C4-2B (cell line): ENCODE results near the gene HOXB13.

Source experiments
- H3K27ac ChIP-seq: fragments of 450-650 bp; 2 replicates; pipeline ENCODE4 v1.5.1; 2017
- CTCF ChIP-seq: fragments of 450-650 bp; conservative IDR thresholded peaks from 2 replicates; pipeline ENCODE4 v1.5.1; 2017; ENCODE audit warnings: mild to moderate bottlenecking
- ZFX ChIP-seq: fragments of 450-650 bp; IDR thresholded peaks from 2 replicates; pipeline ENCODE4 v1.6.1; 2017

Gene HOXB13

GRCh38 chr17:48735062-48735351, 6.5 kb upstream of the HOXB13 start:
- TF ChIP-seq CTCF, result no peak
- no peak for TF ChIP-seq ZFX
- peak overlapping the region; percentile 93 for H3K27ac ChIP-seq

- 0 out of 2 replicates have a peak, but pooled peaks have one; percentile 26 for TF ChIP-seq ZFX
- no peak for TF ChIP-seq CTCF
- H3K27ac ChIP-seq, result peak overlapping the region; percentile 93
Measured at GRCh38 chr17:48734333-48735061, 5.9 kb upstream of the HOXB13 start.

DNA sequence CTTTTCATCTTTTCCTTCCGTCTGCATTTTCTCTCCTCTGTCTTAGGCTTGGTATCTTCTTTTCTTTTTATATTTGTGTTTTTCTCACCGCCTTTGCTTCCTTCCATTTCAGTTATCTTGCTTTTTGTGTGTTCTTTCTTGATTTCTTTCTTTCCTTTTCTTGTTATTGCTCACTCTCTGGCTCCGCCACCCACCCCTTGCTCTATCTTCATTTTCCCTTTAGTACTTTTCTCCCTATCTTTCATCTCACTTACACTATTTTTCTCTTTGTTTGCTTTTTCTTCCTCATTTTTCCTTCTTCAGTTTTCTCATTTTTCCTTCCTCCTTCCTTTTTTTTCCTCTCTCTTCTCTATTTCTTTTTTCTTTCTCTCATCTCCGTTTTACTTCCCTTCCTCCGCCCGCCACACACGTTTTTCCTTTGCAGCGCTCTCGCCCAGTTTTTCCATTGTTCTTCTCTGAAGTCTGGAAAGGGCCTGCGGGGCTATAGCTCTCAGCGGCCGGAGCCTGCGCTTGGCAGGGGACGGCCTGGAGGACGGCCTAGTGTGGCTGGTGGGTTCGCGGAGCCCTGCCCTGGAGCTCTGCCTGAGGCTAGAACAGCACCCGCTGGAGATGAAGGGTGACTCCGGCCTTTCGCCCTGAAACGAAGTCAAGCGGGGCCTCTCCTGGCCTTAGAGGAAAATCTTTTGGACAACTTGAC, 5.2 kb upstream of the HOXB13 start:
- peak overlapping the region; percentile 93 for H3K27ac ChIP-seq
- TF ChIP-seq CTCF (no peak), ZFX (peak; percentile 73)

DNA sequence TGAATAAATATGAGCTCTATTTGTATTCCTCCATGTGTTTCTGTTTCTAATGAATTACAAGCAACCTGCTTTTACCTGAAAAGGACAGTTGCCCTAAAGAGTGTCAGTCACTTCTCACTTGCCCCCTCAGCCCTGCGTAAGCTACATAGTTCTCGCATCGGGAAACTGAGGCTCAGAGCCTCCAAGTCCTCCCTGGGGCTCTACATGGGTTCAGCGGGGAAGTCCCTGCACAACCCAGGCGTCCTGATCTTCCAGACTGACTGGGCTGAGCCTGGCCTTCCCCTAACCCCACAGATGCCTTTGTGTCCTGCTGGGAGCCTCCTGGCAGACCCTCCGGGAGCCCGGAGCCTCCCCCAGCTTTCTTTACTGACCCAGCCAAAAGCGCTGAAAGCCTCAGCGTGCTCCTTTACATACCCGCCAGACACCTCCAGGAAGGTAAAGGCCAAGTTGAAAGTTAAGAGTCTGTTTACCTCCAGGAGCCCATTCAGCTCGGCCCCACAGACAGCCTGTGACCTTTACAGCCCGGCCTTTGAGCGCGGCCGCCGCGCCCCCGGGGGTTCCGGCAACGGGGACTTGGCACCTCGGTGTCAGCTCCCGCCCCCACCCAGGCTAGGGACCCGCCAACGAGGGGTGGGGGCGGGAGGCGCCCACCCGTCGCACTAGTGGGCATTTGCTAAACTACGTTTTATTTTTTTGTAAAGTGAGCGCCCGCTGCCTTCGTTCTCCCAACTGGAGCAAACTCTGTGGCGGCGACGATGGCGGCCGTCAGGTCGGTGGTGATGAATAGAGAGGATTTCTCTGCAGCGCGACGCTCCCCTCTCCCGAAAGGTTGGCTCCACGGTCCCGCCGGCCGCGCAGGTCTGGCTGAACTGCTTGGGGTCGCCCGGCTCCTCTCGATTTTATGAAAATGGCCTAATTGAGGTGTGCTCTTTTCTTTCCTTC, 4.4 kb upstream of the HOXB13 start:
- H3K27ac ChIP-seq, result peak overlapping the region; percentile 93
- no peak for TF ChIP-seq CTCF
- 0 out of 2 replicates have a peak, but pooled peaks have one; percentile 25 for TF ChIP-seq ZFX

DNA sequence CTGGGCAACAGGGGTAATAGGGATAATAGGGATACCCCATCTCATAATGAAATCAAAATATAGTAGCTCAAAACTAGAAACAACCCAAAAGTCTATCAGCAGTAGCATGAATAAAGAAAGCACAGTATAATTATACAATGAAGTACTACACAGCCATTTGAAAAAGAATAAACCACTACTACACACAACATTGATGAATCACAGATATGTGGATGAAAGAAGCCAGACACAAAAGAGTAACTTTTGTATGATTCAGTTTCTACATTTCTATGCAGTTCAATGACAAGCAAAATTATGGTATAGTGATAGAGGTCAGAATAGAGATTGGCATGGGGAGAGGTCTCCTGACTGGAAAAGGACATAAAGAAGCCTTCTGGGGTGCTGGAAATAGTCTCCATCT, 2.8 kb upstream of the HOXB13 start:
- H3K27ac ChIP-seq, result no peak overlapping the region
- TF ChIP-seq CTCF (no peak), ZFX (no peak)

DNA sequence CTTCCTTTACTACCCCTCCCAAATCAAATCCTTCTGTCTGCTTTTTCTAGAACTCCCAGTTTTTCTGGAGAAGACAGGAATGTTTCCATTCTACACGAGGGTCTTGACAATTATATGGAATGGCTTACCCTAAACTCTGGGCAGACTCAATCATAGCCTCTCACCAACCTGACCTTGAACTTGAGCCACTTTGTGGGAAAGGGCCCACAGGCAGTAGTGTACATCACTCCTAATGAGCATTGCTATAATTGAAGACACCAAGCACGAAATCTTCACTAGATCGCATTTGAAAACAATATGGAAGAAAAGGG, 1.6 kb upstream of the HOXB13 start:
- TF ChIP-seq ZFX, result no peak
- no peak for TF ChIP-seq CTCF
- peak overlapping the region; percentile 98 for H3K27ac ChIP-seq
